Measurements from ENCODE around the gene ZBTB44. TPM values are rescaled to one million over a fixed set of nuclear protein-coding genes. Genes with fewer than 3 reads are reported as not detected.

ZBTB44 gene
- total RNA-seq, 1 experiment from 2014 or later, result 32.5 TPM

GRCh38 chr11:130216591-130217132 is 98.1 kb downstream of the ZBTB44 start:
- Histone ChIP-seq H3K4me3 (replicated peaks in 1 of 2; ENCODE audit: low read depth in 1 of 2, low read length in 2 of 2) (no peak overlapping the region), H3K9ac (ENCODE audit: low read length) (no peak overlapping the region), H3K27ac (ENCODE audit: low read depth, low read length) (no peak overlapping the region), H3K9me2 (ENCODE audit: insufficient read depth) (no peaks in the 10 kb centered on the region), H3K27me3 (ENCODE audit: insufficient read depth, low read length) (no peaks in the 10 kb centered on the region), H4K20me1 (ENCODE audit: insufficient read depth) (no peaks in the 10 kb centered on the region; the same call in 1 of the 2 replicates), H3K4me1 (ENCODE audit: control insufficient read depth in 1 of 2, insufficient read depth in 2 of 2, low read length in 2 of 2) (peaks cover 0 to 6% of the 10 kb centered on the region in 2 experiments; a peak in 1 of 4 replicates), H3K4me2 (ENCODE audit: low read length) (no peak overlapping the region), H3K36me3 (ENCODE audit: control insufficient read depth in 1 of 2, insufficient read depth in 2 of 2, low read length in 2 of 2) (no peaks in the 10 kb centered on the region), H3K9me3 (ENCODE audit: control insufficient read depth in 1 of 2, insufficient read depth in 1 of 2, low read depth in 1 of 2, low read length in 2 of 2) (no peaks in the 10 kb centered on the region), H2AFZ (ENCODE audit: low read depth, low read length, poor library complexity, severe bottlenecking) (no peak overlapping the region), H3K79me2 (ENCODE audit: insufficient read depth, low read length) (no peaks in the 10 kb centered on the region)
- no peak for ATAC-seq
- ChIA-PET RAD21 (ENCODE audit: low non-redundant PET in 1 of 2, low total read pairs in 2 of 2, uncharacterized antibody in 2 of 2, unreplicated experiment in 2 of 2) (no interaction called here), POLR2A (no interaction called here), CTCF (interaction anchor here (1.0 kb wide), 1 partner anchor 214 kb away, joined by 3 read pairs; no protein-coding TSS in a partner anchor)
- TF ChIP-seq EZH2phosphoT487 (IDR thresholded peaks at IDR 0.05; ENCODE audit: borderline replicate concordance) (no peak), FOSL1 (IDR thresholded peaks at IDR 0.05; ENCODE audit: low read depth) (no peak), REST (IDR thresholded peaks at IDR 0.05; ENCODE audit: low read depth) (no peak), ELF1 (IDR thresholded peaks at IDR 0.05; ENCODE audit: borderline replicate concordance, low read depth) (no peak), ZBTB33 (IDR thresholded peaks at IDR 0.05; ENCODE audit: extremely low read depth, insufficient replicate concordance, low read length) (no peak), POLR2A (IDR thresholded peaks at IDR 0.05; ENCODE audit: borderline replicate concordance, extremely low read depth, insufficient read depth, insufficient read length) (no peak), EZH2 (IDR thresholded peaks at IDR 0.05) (no peak), SP1 (IDR thresholded peaks at IDR 0.05; ENCODE audit: low read depth) (no peak), RAD21 (IDR thresholded peaks at IDR 0.05; ENCODE audit: low read depth) (no peak), MAX (IDR thresholded peaks at IDR 0.05) (no peak), JUND (IDR thresholded peaks at IDR 0.05) (no peak), ATF3 (IDR thresholded peaks at IDR 0.05) (no peak), POLR2AphosphoS5 (IDR thresholded peaks at IDR 0.05; ENCODE audit: low read depth, low read length) (no peak), YY1 (IDR thresholded peaks at IDR 0.05; ENCODE audit: extremely low read depth, insufficient replicate concordance, low read depth, low read length) (no peak), EGR1 (IDR thresholded peaks at IDR 0.05; ENCODE audit: low read depth) (no peak), ZNF274 (IDR thresholded peaks at IDR 0.05; ENCODE audit: low read depth, low read length) (no peak), SRF (IDR thresholded peaks at IDR 0.05; ENCODE audit: low read depth) (no peak)
- no TSS peak for BruUV-seq (replicated peaks)
- intact Hi-C loops (cut with micrococcal nuclease), result loop anchor here (10.0 kb wide), 1 partner anchor 678 kb away; no protein-coding TSS in a partner anchor
- no peak for DNase-seq (ENCODE audit: low read depth, low spot score)
